HG03175 (cell line): ENCODE results near the gene DUSP22.
A peak's percentile ranks its signal among the peaks of the same experiment; 100 is the strongest.
"Not testable (repeated sequence)": the region's sequence is repeated elsewhere in the genome, so short reads cannot be mapped to it uniquely, and the experiment has no call there.

Experiments
- ATAC-seq: cut with Tn5 transposase; IDR thresholded peaks from one replicate; pipeline ENCODE4 v1.9.1; 2021; ENCODE audit warnings: mild to moderate bottlenecking, moderate library complexity; ENCODE audit not compliant: unreplicated experiment

The DUSP22 gene

DNA sequence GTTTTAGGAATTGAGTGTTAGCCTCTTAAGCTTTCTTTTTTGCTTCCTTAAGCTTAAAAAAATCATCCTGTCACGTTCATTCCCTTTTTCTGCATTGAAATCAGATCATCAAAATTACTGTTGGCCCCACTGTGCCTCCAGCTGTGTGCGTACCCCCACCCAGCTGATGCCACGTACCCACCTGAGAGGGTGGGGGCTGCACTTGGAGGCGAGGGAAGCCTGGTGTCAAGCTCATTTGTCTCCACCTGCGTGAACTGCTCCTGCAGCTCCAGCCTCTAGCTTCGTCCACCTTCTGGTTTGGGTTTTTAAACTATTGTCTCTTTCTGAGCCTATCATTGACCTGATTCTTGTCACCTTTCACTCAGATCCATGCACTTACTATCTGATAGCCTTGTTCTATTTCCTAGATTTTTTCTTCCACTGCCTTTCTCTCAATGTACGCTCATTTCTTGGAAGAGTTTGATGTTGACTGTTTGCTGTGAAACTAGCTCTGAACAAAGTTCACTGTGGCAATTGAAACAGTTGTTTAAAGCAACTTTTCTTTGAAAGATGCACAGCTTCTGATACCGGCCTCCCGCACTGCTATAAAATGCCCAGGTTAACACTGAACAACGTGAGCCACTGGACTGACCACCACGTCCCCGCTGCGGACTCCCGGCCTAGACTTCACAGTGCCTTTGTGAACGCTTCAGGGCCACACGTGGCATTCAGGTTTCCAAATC is 69.3 kb downstream of the DUSP22 start:
- no peak for ATAC-seq

- no peak for ATAC-seq
Measured at GRCh38 chr6:362231-362923, 70.1 kb downstream of the DUSP22 start.

GRCh38 chr6:362924-363249 is 70.6 kb downstream of the DUSP22 start:
- ATAC-seq, result no peak

DNA sequence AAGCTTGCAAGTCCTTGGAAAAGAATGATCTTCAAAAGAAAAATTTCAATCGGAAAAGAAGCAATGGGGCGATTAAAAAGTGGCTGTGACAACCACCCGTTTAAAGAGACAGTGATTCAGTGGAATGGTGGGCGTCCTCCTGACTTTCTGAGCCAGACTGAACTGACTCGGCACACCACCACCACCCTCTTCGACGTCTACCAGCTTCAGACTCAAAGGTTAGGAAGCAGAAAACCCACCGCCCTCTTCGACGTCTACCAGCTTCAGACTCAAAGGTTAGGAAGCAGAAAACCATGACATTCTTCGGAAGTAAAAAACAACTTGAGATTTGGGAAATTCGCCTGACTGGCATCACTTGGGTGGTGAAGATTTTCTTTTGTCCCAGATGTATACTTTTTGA is 71.0 kb downstream of the DUSP22 start:
- ATAC-seq, result no peak

GRCh38 chr6:363909-364308 is 71.6 kb downstream of the DUSP22 start:
- ATAC-seq, result no peak

DNA sequence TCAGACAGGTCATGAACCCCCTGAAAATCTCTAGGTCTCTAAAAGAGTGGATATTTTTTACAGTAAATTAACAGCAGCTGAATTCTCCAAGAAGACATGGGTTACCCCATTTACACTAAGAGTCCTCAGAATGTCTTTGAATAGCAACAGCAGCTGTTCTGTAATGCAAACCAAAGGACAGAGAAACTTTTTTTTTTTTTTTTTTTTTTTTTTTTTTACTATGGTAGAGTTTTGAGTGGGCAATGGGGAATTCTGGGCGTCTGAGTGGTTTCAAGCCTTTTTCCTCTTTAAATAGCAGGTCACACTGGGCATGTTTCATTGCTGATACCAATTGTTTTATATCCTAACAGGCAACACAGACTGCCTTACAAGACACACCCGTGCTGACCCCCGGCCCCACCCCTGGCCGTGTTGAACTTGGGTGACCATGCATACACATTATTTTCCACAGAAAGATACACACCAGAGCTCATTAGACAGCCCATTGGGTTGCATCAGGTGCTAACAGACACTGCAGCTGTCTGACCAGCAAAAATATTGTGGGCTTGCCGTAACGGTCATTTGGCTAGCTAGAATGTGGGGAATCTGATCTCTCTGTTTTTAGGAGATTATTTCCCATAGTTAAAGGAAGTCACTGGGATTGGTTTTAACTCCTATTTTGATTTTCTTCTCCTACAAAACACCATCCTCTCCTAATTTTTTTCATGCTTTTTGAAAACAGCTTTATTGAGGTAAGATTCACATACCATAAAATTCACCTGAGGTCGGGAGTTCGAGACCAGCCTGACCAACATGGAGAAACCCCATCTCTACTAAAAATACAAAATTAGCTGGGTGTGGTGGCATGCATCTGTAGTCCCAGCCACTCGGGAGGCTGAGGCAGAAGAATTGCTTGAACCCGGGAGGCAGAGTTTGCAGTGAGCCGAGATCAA is 72.6 kb downstream of the DUSP22 start:
- ATAC-seq, result peak; percentile 66

- ATAC-seq, result no peak
Measured at GRCh38 chr6:365835-366234, 73.5 kb downstream of the DUSP22 start.

GRCh38 chr6:366389-367297 is 74.4 kb downstream of the DUSP22 start:
- no peak for ATAC-seq

DNA sequence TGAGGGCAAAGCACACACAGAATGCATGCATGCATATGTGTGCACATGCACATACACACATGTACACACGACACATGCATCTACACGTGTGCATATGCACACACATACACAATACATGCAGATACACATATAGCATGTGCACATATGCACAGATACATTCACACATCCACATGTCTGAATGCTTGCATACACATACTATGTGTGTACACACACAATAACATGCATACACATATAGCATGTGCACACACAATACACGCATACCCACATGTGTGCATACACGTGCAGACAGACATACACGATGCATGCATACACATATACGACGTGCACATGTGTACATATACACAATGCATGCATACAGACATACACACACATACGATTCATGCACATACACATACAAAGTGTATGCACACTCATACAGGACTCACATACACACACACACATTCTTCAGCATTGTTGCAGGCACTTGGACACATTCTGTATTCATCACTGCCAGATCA is 75.1 kb downstream of the DUSP22 start:
- ATAC-seq, result no peak

DNA sequence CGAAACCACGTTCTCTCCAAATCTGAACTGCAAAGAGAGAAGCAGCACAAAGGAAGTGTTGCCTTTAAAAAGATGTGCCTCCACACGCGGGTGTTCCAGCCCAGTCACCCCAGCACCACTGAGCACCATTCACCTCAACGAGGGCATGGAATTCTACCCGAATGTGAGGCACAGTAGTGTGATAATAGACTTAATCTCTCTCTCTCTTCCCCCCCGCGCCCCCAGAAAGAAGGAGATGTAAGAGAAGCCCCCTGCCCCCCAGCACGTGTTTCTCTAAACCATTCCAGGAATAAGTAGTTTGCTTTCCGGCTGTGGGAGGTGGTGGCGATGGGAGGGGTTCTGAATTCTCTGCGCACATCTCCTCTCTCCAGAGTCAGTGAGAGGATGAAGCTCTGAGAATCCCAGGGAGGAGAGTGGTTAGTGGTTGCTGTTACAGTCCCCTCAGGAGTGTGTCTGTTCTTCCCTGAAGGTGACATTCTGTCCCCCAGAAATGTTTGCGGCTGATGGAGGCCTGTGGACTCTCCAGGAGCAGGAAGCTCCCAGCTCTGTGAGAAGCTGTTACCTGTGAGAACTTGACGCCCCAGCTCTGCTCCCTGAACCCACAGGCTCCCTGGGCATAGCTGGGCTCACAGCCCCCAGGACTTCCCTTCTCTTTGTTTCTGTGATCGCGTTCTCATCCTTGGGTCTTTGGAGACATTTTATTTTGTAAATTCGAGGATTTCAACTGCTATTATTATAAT is 75.8 kb downstream of the DUSP22 start:
- ATAC-seq, result no peak

GRCh38 chr6:369559-370431 is 77.5 kb downstream of the DUSP22 start:
- ATAC-seq, result no peak

DNA sequence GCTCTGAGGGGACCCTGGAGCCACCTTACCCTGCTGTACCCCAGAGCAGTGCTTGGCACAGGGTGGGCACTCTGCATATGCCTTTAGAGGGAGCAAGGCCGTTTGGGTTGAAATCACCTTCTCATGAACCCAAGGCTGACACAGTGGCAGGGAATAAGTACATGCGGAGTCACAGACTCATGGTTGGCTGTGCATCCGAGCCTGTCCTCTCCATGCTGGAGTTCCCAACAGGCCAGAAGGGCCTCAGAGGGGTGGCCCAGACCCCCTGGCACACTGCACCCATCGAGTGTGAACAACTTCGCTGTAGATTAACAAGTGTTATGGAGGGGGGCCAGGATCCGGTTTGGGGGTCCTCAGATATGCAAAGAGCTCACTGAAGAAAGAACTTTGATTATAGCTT is 78.3 kb downstream of the DUSP22 start:
- no peak for ATAC-seq

GRCh38 chr6:371851-372250 is 79.6 kb downstream of the DUSP22 start:
- not testable (repeated sequence) for ATAC-seq

- peak; percentile 65 for ATAC-seq
Measured at GRCh38 chr6:372336-372911, 80.1 kb downstream of the DUSP22 start.

- no peak for ATAC-seq
Measured at GRCh38 chr6:373031-373430, 80.7 kb downstream of the DUSP22 start.

GRCh38 chr6:373773-374724 is 81.8 kb downstream of the DUSP22 start:
- ATAC-seq, result no peak

- no peak for ATAC-seq
Measured at GRCh38 chr6:374956-375355, 82.7 kb downstream of the DUSP22 start.
